Effector CD8-positive, alpha-beta T cell (primary cell): Measurements from ENCODE around the gene FOXF1.
A peak's percentile ranks its signal among the peaks of the same experiment; 100 is the strongest.

ENCODE experiments used
- DNase-seq: peaks from one replicate; lab custom pipeline; 2025; lab: John Stamatoyannopoulos, UW

Gene FOXF1

DNA sequence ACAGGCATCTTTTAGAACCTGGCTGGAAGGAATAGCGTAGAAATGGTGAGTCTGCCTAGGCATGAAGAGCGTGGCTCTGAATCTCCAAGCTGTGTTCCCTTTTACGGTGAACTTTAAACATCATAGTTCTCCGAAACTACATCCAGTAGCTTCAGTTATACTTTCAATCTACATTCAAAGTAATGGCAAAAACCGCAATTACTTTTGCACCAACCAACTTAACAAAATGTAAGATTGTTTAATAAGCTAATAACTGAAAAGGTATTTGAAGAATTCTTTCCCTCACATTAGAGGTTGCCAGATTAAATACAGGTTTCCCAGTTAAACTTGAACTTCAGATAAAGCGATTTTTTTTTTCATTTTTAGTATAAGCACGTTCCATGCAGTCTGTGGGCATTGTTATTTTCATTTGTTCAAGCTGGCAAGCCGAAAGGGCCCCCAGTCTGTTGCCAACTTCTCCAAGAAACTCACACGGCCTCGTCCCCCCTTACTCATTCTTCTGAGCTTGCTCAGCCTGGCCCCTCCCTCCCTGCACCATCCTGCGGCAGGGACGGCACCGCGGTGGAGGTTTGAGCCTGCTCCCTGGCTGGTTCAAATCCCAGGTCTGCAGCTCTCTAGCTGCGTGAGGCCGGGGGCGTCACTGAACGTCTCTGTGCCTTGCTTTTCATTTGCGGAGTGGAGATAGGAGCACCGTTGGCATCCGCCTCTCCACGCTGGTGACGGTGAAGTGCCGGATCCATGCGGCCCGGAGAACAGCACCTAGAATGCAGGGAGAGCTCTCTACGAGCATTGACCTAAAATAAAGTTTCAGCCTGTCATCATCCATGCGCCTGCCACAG is 48.2 kb downstream of the FOXF1 start:
- DNase-seq, result no peak

DNA sequence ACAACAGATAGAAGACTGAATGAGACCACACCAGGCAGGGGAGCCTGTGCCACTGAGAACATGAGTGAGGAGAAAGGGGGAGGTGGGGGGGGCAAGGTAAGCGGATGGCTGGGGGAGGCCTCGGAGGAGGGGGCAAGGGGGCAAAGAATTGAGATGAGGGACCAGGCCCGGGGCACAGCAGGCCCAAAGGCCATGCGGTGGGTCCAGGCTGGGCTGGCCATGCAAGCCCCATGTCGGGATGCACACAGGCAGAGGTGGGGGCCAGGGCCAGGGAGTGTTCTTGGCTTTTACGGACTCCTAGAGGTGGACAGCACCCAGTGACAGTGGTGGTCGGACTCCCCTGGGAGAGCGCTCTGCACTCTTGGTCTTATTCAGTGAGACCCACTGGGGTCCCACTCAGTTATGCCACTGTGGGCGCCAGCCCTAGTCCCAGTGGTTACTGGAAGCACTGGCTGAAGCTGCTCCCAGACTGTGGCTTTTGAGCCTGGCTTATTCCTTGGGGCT is 49.5 kb downstream of the FOXF1 start:
- DNase-seq, result no peak

DNA sequence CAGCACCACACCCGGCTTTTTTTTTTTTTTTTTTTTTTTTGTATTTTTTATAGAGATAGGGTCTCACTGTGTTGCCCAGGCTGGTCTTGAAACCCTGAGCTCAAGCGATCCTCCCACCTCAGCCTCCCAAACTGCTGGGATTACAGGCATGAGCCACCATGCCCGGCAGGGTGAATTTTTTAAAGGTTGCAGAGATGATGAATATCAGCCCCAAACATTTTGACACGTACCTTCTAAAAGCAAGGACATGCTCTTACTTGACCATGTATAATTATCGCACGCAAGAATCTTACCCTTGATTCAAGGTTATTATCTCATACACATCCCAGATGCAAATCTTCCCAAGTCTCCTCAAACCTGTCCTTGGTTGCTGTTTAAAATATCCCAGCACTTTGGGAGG is 52.0 kb downstream of the FOXF1 start:
- no peak for DNase-seq

- DNase-seq, result peak; percentile 80
Measured at GRCh38 chr16:86563469-86564345, 53.4 kb downstream of the FOXF1 start.
